CD4-positive, alpha-beta T cell (primary cell): ENCODE measurements around the gene THTPA. TPM values are rescaled to one million over a fixed set of nuclear protein-coding genes. Genes with fewer than 3 reads are reported as not detected.

Source experiments
- ATAC-seq: fragments of 200-7000 bp; cut with Tn5 transposase; one replicate; pipeline ENCODE4 v1.10.0; 2022; ENCODE audit warnings: mild to moderate bottlenecking; ENCODE audit not compliant: poor library complexity
- CTCF ChIA-PET: fragments of 350-600 bp; sonication (Branson Sonifier 250); formaldehyde crosslinking; loops from one replicate; lab custom pipeline; 2021; ENCODE audit warnings: antibody characterized with exemption, inconsistent platforms; lab: Charles Lee
- POLR2A ChIA-PET: fragments of 350-600 bp; sonication (Branson Sonifier 250); formaldehyde crosslinking; loops from one replicate; lab custom pipeline; 2021; ENCODE audit warnings: antibody characterized with exemption, inconsistent platforms; lab: Charles Lee
- DNase-seq, 14 experiments: peaks; one replicate each; pipeline ENCODE4 v3.0.0-alpha.2; 2013 to 2020; ENCODE audit warnings: mixed read lengths in 2 of 14
- H3K27ac ChIP-seq, 2 donors: one replicate each; pipeline versions ENCODE4 v1.5.1 to v1.7.0; 2013; ENCODE audit warnings: low read length in 2 of 2, low read depth in 1 of 2, mild to moderate bottlenecking in 1 of 2
- H3K27me3 ChIP-seq, 2 experiments: 1 replicate in 1 of 2; 2 replicates in 1 of 2; pipeline versions ENCODE4 v1.6.1 to v1.7.0; 2013; ENCODE audit warnings: low read length in 2 of 2, control low read depth in 1 of 2, mild to moderate bottlenecking in 1 of 2, moderate library complexity in 1 of 2; ENCODE audit not compliant: insufficient read depth in 2 of 2, control insufficient read depth in 1 of 2
- H3K36me3 ChIP-seq: one replicate; pipeline ENCODE4 v1.6.1; 2013; ENCODE audit warnings: low read length, control low read depth; ENCODE audit not compliant: insufficient read depth
- H3K4me1 ChIP-seq: one replicate; pipeline ENCODE4 v1.6.1; 2013; ENCODE audit warnings: low read length, control low read depth; ENCODE audit not compliant: insufficient read depth
- H3K4me3 ChIP-seq: one replicate; pipeline ENCODE4 v1.5.1; 2013; ENCODE audit warnings: mild to moderate bottlenecking, low read length, moderate library complexity
- H3K9me3 ChIP-seq, 2 experiments: 1 replicate in 1 of 2; 2 replicates in 1 of 2; pipeline versions ENCODE4 v1.6.1 to v1.7.0; 2013; ENCODE audit warnings: low read length in 2 of 2, mild to moderate bottlenecking in 2 of 2, control low read depth in 1 of 2, moderate library complexity in 1 of 2; ENCODE audit not compliant: control insufficient read depth in 1 of 2, insufficient read depth in 1 of 2
- H3K27ac Mint-ChIP-seq: one replicate; pipeline ENCODE4 v1.8.0; 2020; ENCODE audit warnings: mixed read lengths
- H3K27me3 Mint-ChIP-seq: one replicate; pipeline ENCODE4 v1.8.0; 2021; ENCODE audit warnings: mixed read lengths
- H3K36me3 Mint-ChIP-seq: one replicate; pipeline ENCODE4 v1.8.0; 2021; ENCODE audit warnings: low read depth, mixed read lengths
- H3K4me1 Mint-ChIP-seq: one replicate; pipeline ENCODE4 v1.8.0; 2021; ENCODE audit warnings: low read depth, mixed read lengths
- H3K4me3 Mint-ChIP-seq: one replicate; pipeline ENCODE4 v1.8.0; 2020; ENCODE audit warnings: mild to moderate bottlenecking, mixed read lengths
- H3K9me3 Mint-ChIP-seq: one replicate; pipeline ENCODE4 v1.8.0; 2020; ENCODE audit warnings: mixed read lengths
- intact Hi-C, 2 experiments: fragments of 100-400 bp; cut with DNase I in 1 of 2; cut with micrococcal nuclease in 1 of 2; formaldehyde crosslinking; loops; one replicate each; pipeline versions ENCODE4 v1.15.1 to v1.9.0; 2023 to 2025; cut with DNase I, micrococcal nuclease
- total RNA-seq, 174 experiments: library from RNA in 2 of 174; stranded (reverse) in 2 of 174; gene quantifications; one replicate each; pipeline ENCODE4 v1.2.3 and lab custom pipeline; 2021 to 2026
- TF ChIP-seq, protein P1 (sequence below): fragments of 200-600 bp; IDR thresholded peaks from one replicate; pipeline ENCODE4 v1.8.0; 2022; ENCODE audit warnings: antibody characterized with exemption, mild to moderate bottlenecking

The THTPA gene
- total RNA-seq, 2 experiments from 2014 or later, result 13.0 to 13.4 TPM

DNA sequence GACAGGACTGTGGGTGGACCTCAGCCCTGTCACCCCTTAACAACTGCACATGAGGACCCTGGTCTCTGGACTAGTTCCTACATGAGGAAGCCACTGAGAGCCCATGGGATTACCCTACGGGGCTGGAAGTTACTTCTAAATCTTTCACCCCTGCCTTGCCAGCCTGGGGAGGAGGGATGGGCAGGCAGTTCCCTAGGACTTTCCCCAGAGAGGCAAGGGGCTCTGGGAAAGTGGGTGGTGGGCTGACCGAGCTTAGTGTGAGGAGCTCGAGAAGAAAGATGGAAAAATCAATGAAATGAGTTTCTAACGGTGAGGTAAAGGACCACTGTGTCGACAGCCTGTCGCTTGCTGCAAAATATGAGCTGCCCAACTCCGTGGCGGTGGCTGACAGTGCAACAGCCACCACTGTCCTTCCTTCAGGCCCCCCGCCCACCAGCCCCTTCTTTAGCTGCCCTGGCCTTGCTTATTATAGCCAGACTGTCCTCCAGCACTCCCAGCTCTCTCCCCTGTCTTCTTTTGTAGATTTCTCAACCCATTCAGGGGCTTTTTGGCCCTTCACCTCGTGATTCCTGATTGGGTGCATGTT is 9.5 kb upstream of the THTPA start:
- Histone ChIP-seq H3K36me3 (no peaks in the 10 kb centered on the region), H3K4me3 (no peak overlapping the region), H3K27me3 (peaks cover 12 to 18% of the 10 kb centered on the region in 2 experiments), H3K9me3 (no peaks in the 10 kb centered on the region), H3K4me1 (peaks cover 11% of the 10 kb centered on the region), H3K27ac (no peak overlapping the region)
- TF ChIP-seq, protein P1, sequence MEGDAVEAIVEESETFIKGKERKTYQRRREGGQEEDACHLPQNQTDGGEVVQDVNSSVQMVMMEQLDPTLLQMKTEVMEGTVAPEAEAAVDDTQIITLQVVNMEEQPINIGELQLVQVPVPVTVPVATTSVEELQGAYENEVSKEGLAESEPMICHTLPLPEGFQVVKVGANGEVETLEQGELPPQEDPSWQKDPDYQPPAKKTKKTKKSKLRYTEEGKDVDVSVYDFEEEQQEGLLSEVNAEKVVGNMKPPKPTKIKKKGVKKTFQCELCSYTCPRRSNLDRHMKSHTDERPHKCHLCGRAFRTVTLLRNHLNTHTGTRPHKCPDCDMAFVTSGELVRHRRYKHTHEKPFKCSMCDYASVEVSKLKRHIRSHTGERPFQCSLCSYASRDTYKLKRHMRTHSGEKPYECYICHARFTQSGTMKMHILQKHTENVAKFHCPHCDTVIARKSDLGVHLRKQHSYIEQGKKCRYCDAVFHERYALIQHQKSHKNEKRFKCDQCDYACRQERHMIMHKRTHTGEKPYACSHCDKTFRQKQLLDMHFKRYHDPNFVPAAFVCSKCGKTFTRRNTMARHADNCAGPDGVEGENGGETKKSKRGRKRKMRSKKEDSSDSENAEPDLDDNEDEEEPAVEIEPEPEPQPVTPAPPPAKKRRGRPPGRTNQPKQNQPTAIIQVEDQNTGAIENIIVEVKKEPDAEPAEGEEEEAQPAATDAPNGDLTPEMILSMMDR, result no peak
- Mint-ChIP-seq H3K27me3 (peaks cover 4% of the 10 kb centered on the region), H3K9me3 (no peaks in the 10 kb centered on the region), H3K4me1 (peaks cover 5% of the 10 kb centered on the region), H3K27ac (no peak overlapping the region), H3K4me3 (no peak overlapping the region), H3K36me3 (no peaks in the 10 kb centered on the region)
- no peak for ATAC-seq
- no peak for DNase-seq
- ChIA-PET CTCF (no interaction called here), POLR2A (no interaction called here)
- intact Hi-C loops, result no loop called here

DNA sequence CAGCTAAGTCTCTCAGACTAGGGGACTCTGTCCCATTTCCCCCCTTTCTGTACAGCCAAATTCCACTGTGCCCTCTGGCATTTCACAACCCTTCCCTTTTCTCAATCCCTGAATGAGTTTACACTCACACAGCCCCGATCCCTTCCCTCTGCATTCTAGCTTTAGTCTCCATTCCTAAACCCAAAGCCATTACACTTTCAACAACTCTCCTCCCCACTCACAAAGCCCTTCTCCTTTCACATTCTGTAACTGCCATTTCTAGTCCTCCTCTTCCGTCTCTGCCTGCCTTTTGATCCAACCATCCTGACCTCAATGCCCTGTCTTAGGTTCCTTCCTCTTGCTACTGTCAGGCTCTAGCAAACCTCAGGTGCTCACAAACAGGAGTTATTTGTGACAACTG is 8.1 kb upstream of the THTPA start:
- peaks cover 12 to 18% of the 10 kb centered on the region in 2 experiments for H3K27me3 ChIP-seq
- no peak overlapping the region for H3K4me3 ChIP-seq
- ATAC-seq (no peak), DNase-seq (no peak)
- H3K27ac Mint-ChIP-seq, result no peak overlapping the region
- H3K9me3 ChIP-seq, result no peaks in the 10 kb centered on the region
- TF ChIP-seq, protein P1, result no peak
- CTCF ChIA-PET, result interaction anchor here (2.5 kb wide), 1 partner anchor 12 kb away, joined by 11 read pairs; no protein-coding TSS in a partner anchor
- H3K4me3 Mint-ChIP-seq, result no peak overlapping the region
- H3K27me3 Mint-ChIP-seq, result peaks cover 9% of the 10 kb centered on the region
- H3K4me1 ChIP-seq, result peaks cover 18% of the 10 kb centered on the region
- H3K9me3 Mint-ChIP-seq, result no peaks in the 10 kb centered on the region
- H3K36me3 ChIP-seq, result no peaks in the 10 kb centered on the region
- intact Hi-C loops, result no loop called here
- H3K4me1 Mint-ChIP-seq, result peaks cover 11% of the 10 kb centered on the region
- no peak overlapping the region for H3K27ac ChIP-seq
- POLR2A ChIA-PET, result no interaction called here
- no peaks in the 10 kb centered on the region for H3K36me3 Mint-ChIP-seq

DNA sequence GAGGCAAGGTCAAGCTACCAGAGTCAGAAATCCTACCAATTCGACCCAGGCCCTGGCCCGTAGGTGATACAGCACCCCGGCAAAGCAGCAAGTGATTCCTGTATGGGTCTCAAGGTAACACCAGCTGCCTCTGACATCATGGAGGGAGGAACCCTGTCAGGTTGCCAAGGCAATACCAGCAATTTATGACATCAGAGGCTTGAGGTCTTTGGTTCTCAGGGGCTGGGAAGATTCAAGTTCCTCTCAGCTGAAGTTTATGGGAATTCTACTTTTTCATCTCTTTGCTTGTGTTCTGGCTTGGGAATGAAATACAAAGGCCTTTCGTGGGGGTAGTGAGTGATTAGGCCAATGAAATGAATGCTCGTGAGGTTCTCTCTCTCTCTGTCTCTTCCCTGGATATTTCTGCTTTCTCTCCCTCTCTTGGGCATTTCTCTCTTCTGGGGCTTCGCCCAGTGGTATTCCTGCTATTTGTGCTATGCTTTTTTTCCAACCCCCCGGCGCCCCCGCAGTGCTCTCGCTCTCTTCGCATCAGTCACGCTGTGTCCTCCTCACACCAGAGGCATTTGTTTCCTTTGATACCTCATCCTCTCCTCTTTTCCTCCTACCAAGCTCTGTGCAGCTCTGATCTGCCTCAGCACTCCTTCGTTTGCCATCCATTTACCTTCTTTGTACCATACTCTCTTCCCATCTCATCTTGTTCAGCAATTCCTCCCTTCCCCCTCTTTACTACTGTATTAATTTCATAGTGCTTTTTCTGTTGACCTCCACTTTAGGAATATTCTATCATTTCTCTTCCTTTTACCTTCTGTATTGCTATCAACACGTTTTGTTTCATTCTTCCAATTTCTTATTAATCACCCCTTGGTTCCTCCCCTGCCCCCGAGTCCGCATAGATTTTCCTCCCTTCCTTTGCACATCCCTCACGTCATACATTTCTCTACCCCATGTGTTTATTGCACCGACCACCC is 7.4 kb upstream of the THTPA start:
- H3K36me3 Mint-ChIP-seq, result no peaks in the 10 kb centered on the region
- peaks cover 11% of the 10 kb centered on the region for H3K4me1 Mint-ChIP-seq
- no peak overlapping the region for H3K27ac Mint-ChIP-seq
- intact Hi-C loops, result no loop called here
- no peak overlapping the region for H3K27ac ChIP-seq
- ChIA-PET CTCF (interaction anchor here (1.2 to 2.5 kb wide), 2 partner anchors 9 to 11 kb away, joined by 4 to 11 read pairs; no protein-coding TSS in a partner anchor), POLR2A (interaction anchor here (0.6 to 1.0 kb wide), 2 partner anchors 70 to 280 kb away, joined by 3 read pairs; no protein-coding TSS in a partner anchor)
- DNase-seq, result no peak
- TF ChIP-seq, protein P1, result no peak
- H3K4me1 ChIP-seq, result peaks cover 18% of the 10 kb centered on the region
- peaks cover 9% of the 10 kb centered on the region for H3K27me3 Mint-ChIP-seq
- no peak for ATAC-seq
- no peaks in the 10 kb centered on the region for H3K36me3 ChIP-seq
- no peaks in the 10 kb centered on the region for H3K9me3 Mint-ChIP-seq
- no peaks in the 10 kb centered on the region for H3K9me3 ChIP-seq
- peaks cover 12 to 18% of the 10 kb centered on the region in 2 experiments for H3K27me3 ChIP-seq
- H3K4me3 ChIP-seq, result no peak overlapping the region
- no peak overlapping the region for H3K4me3 Mint-ChIP-seq
